ENCODE results near the gene ETV3L. TPM values are rescaled to one million over a fixed set of nuclear protein-coding genes. Genes with fewer than 3 reads are reported as not detected.
"Not testable (repeated sequence)": the region's sequence is repeated elsewhere in the genome, so short reads cannot be mapped to it uniquely, and the experiment has no call there.

The ETV3L gene
- total RNA-seq, 4 donors from 2014 or later, result not detected

- Histone ChIP-seq H3K4me3 (no peak overlapping the region), H3K36me3 (no peaks in the 10 kb centered on the region), H3K27ac (no peak overlapping the region), H3K27me3 (no peaks in the 10 kb centered on the region), H3K4me1 (no peaks in the 10 kb centered on the region), H3K9me3 (no peaks in the 10 kb centered on the region)
- DNase-seq, result no peak
- TF ChIP-seq POLR2A (IDR thresholded peaks at IDR 0.05) (no peak), CTCF (IDR thresholded peaks at IDR 0.05) (no peak)
Observed at GRCh38 chr1:157103268-157103667, 3.7 kb upstream of the ETV3L start.

DNA sequence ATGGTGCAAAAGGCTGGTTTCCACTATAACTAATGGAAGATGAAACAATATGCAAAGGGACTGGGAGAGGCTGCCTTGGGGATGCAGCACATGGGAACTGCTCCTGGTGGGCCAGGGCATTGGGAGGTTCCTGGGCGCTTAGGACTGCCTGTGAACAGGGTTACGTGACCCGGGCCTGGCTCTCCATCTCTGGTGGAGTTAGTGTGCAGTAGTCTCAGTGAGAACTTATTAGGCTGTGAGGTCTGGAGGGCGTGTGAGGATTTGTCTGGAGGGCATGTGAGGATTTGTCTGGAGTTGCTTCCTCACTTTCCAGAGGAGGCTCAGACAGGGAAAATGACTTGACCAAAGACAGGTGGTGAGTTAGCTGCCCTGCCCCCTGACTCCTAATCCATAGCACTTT, 1.5 kb upstream of the ETV3L start:
- no peak for DNase-seq
- no peak for TF ChIP-seq POLR2A (IDR thresholded peaks at IDR 0.05)
- Histone ChIP-seq H3K36me3 (no peaks in the 10 kb centered on the region), H3K4me1 (no peaks in the 10 kb centered on the region), H3K4me3 (no peak overlapping the region), H3K27me3 (no peaks in the 10 kb centered on the region), H3K27ac (no peak overlapping the region), H3K9me3 (no peaks in the 10 kb centered on the region)

GRCh38 chr1:157098987-157099632, 498 bp downstream of the ETV3L start:
- not testable (repeated sequence) for H3K4me3 ChIP-seq, H3K9me3 ChIP-seq, H3K36me3 ChIP-seq, H3K27ac ChIP-seq, H3K27me3 ChIP-seq, DNase-seq, H3K4me1 ChIP-seq

DNA sequence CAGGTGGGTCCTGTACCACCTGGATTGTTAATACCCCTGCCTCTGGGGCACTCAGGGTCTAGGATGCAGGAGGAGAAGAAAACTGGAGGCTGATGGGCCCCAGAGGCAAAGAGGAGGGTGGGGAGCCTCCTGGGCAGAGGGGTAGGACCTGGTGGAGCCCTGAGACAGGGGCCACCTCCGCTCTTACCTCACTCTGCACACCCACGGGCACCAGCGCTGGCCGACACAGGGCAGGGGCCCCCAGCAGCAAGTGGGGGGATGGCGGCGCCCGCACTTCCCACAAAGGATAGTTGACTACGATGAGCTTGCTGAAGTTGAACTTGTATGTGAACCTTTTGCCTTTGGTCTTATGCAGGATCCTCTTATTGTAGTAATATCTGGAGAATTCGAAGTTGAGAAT, 1.1 kb downstream of the ETV3L start:
- Histone ChIP-seq H3K9me3 (no peaks in the 10 kb centered on the region), H3K36me3 (no peaks in the 10 kb centered on the region), H3K27ac (no peak overlapping the region), H3K4me1 (no peaks in the 10 kb centered on the region), H3K4me3 (no peak overlapping the region), H3K27me3 (no peaks in the 10 kb centered on the region)
- TF ChIP-seq CTCF (IDR thresholded peaks at IDR 0.05), result no peak
- no peak for TF ChIP-seq POLR2A (IDR thresholded peaks at IDR 0.05)
- no peak for DNase-seq

DNA sequence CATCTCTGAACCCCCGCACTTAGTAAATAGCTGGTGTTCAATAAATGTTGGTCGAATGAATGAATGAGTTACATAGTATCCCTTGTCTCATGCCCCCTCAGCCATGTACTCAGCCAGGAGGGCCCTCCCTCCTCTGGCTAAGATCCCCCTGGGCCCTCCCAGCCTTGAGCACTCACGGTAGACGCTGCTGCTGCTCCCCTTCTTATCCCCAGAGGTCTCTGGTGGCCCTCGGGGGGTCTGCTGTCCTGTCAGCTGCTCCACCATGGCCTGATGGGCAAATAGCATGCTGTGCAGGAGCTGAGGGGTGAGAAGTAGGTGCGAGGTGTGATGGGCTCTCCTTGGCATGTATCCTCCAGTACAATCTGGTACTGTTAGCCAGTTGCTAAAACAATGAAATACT, 1.9 kb downstream of the ETV3L start:
- TF ChIP-seq POLR2A (IDR thresholded peaks at IDR 0.05) (no peak), CTCF (IDR thresholded peaks at IDR 0.05) (no peak)

DNA sequence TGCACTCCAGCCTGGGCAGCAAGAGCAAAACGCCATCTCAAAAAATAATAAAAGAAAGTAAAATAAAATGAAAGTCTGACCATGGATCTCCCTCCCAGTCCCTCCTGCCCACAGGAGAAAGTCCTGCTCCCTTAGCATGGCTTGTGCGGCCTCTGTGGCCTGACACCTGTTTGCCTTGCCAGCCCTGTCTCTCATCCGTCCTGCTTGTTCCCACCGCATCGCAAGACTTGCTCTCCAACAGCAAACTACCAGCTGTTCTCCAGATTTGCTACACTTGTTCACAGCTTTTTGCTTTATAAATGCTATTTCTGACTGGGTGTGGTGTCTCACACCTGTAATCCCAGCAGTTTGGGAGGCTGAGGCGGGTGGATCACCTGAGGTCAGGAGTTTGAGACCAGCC, 2.7 kb downstream of the ETV3L start:
- H3K4me3 ChIP-seq, result no peak overlapping the region
- no peaks in the 10 kb centered on the region for H3K27me3 ChIP-seq
- H3K27ac ChIP-seq, result no peak overlapping the region
- H3K36me3 ChIP-seq, result no peaks in the 10 kb centered on the region
- H3K9me3 ChIP-seq, result no peaks in the 10 kb centered on the region
- no peak for DNase-seq
- TF ChIP-seq CTCF (IDR thresholded peaks at IDR 0.05) (no peak), POLR2A (IDR thresholded peaks at IDR 0.05) (no peak)
- H3K4me1 ChIP-seq, result no peaks in the 10 kb centered on the region

More for the DNA sequence above, 1.9 kb downstream of the ETV3L start:
- Histone ChIP-seq H3K27me3 (no peaks in the 10 kb centered on the region), H3K36me3 (no peaks in the 10 kb centered on the region), H3K9me3 (no peaks in the 10 kb centered on the region), H3K27ac (no peak overlapping the region), H3K4me1 (no peaks in the 10 kb centered on the region), H3K4me3 (no peak overlapping the region)
- no peak for DNase-seq

DNA sequence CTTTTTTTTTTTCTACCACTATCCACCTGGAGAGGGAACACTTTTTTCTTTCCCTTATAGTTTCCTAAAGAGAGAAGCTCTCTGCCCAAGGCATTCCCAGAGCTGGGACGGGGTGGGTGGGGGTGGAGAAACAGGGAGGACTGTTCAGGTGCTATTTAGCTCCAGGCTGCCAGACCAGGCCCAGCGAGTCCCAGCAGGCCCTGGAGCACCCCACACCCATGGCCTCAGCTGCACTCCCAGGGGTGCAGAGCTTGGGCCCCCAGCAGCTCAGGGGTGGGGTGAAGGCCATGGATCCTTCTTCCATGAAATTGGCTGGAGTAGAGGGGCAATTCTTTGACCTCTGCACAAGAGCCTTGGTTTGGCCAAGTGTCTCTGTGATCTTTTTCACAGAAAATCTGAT, 4.1 kb downstream of the ETV3L start:
- TF ChIP-seq POLR2A (IDR thresholded peaks at IDR 0.05) (no peak), CTCF (IDR thresholded peaks at IDR 0.05) (no peak)
- H3K4me1 ChIP-seq, result no peaks in the 10 kb centered on the region
- no peak overlapping the region for H3K27ac ChIP-seq

More for the DNA sequence above, 4.1 kb downstream of the ETV3L start:
- no peak for DNase-seq
- no peaks in the 10 kb centered on the region for H3K36me3 ChIP-seq
- H3K27me3 ChIP-seq, result no peaks in the 10 kb centered on the region
- H3K9me3 ChIP-seq, result no peaks in the 10 kb centered on the region
- H3K4me3 ChIP-seq, result no peak overlapping the region

Measured in Peyer's patch (tissue), 4 donors.